H1 (cell line): ENCODE data around the gene ARID1B. TPM values are rescaled to one million over a fixed set of nuclear protein-coding genes. Genes with fewer than 3 reads are reported as not detected.

ENCODE experiments used
- CTCF ChIA-PET: fragments of 300-600 bp; sonication (Branson Sonifier 250); formaldehyde crosslinking; loops from one replicate; lab custom pipeline; 2021; ENCODE audit not compliant: partially characterized antibody; lab: Charles Lee
- POLR2A ChIA-PET: fragments of 300-600 bp; sonication (Branson Sonifier 250); formaldehyde crosslinking; loops from one replicate; lab custom pipeline; 2021; ENCODE audit warnings: inconsistent platforms; ENCODE audit not compliant: partially characterized antibody; lab: Charles Lee
- DNase-seq, 2 experiments: peaks; one replicate each; pipeline versions ENCODE4 v3.0.0 to v3.0.0-alpha.2; 2010 to 2022; ENCODE audit warnings: low spot score in 2 of 2, low read depth in 1 of 2, mixed read lengths in 1 of 2
- FAIRE-seq: peaks from 2 replicates; lab custom pipeline; 2011; peaks lifted over from hg19 to GRCh38; lab: Jason Lieb, UNC
- H2AFZ ChIP-seq: 2 replicates; pipeline ENCODE4 v1.8.1; 2012; ENCODE audit warnings: low read length, inconsistent platforms
- H2AK5ac ChIP-seq: 2 replicates; pipeline ENCODE4 v1.6.1; 2013; ENCODE audit warnings: low read depth, low read length
- H2BK120ac ChIP-seq: replicated peaks from 2 replicates; pipeline ENCODE3; 2013; ENCODE audit warnings: low read depth, low read length, inconsistent platforms
- H2BK12ac ChIP-seq: 2 replicates; pipeline ENCODE4 v1.6.1; 2013; ENCODE audit warnings: low read depth, low read length
- H2BK15ac ChIP-seq: 2 replicates; pipeline ENCODE4 v1.6.1; 2013; ENCODE audit warnings: low read length
- H2BK20ac ChIP-seq: 2 replicates; pipeline ENCODE4 v1.6.1; 2013; ENCODE audit warnings: low read length
- H2BK5ac ChIP-seq: 2 replicates; pipeline ENCODE4 v1.6.1; 2013; ENCODE audit warnings: low read depth, low read length
- H3K14ac ChIP-seq: 2 replicates; pipeline ENCODE4 v1.6.1; 2013; ENCODE audit warnings: inconsistent platforms; ENCODE audit not compliant: insufficient read length
- H3K18ac ChIP-seq: 2 replicates; pipeline ENCODE4 v1.6.1; 2013; ENCODE audit warnings: low read length; ENCODE audit errors: extremely low read depth
- H3K23ac ChIP-seq: 2 replicates; pipeline ENCODE4 v1.6.1; 2013; ENCODE audit warnings: inconsistent platforms; ENCODE audit not compliant: insufficient read length
- H3K23me2 ChIP-seq: 2 replicates; pipeline ENCODE4 v1.6.1; 2013; ENCODE audit warnings: low read depth, low read length
- H3K27ac ChIP-seq: 2 replicates; pipeline ENCODE4 v1.6.1; 2011; ENCODE audit warnings: low read depth, low read length, inconsistent platforms
- H3K27me3 ChIP-seq, 4 experiments: replicated peaks in 1 of 4; 1 replicate in 1 of 4; 2 replicates in 3 of 4; pipeline versions ENCODE4 v1.6.1 to v1.8.1; 2011 to 2013; ENCODE audit warnings: low read length in 3 of 4, mild to moderate bottlenecking in 3 of 4, inconsistent platforms in 2 of 4, mixed read lengths in 2 of 4, moderate library complexity in 1 of 4; ENCODE audit not compliant: control insufficient read depth in 3 of 4, insufficient read depth in 3 of 4; ENCODE audit errors: extremely low read depth in 1 of 4
- H3K36me3 ChIP-seq, 4 experiments: 2 replicates each; pipeline versions ENCODE4 v1.6.1 to v1.8.1; 2011 to 2013; ENCODE audit warnings: mild to moderate bottlenecking in 4 of 4, low read length in 3 of 4, moderate library complexity in 2 of 4, control low read depth in 1 of 4, inconsistent platforms in 1 of 4; ENCODE audit not compliant: insufficient read depth in 4 of 4, control insufficient read depth in 2 of 4
- H3K4ac ChIP-seq: replicated peaks from 2 replicates; pipeline ENCODE3; 2013; ENCODE audit warnings: low read length, low read depth, mixed read lengths, inconsistent platforms; ENCODE audit not compliant: insufficient read length
- H3K4me1 ChIP-seq, 4 experiments: replicated peaks in 1 of 4; 1 replicate in 1 of 4; 2 replicates in 3 of 4; pipeline versions ENCODE4 v1.6.1 to v1.8.1; 2011 to 2013; ENCODE audit warnings: low read length in 3 of 4, inconsistent platforms in 2 of 4, mixed read lengths in 1 of 4; ENCODE audit not compliant: insufficient read depth in 4 of 4, control insufficient read depth in 3 of 4
- H3K4me2 ChIP-seq, 2 experiments: 2 replicates each; pipeline versions ENCODE4 v1.6.1 to v1.8.1; 2011 to 2013; ENCODE audit warnings: low read depth in 2 of 2, low read length in 2 of 2, control low read depth in 1 of 2, inconsistent platforms in 1 of 2, mild to moderate bottlenecking in 1 of 2; ENCODE audit not compliant: insufficient read depth in 1 of 2
- H3K4me3 ChIP-seq, 4 experiments: fragments of 200-600, 300-600 bp in 1 of 4; sonication (generic), shearing (Covaris generic), sonication (Bioruptor Twin) in 1 of 4; 2 replicates each; pipeline versions ENCODE4 v1.5.1 to v1.8.1; 2011 to 2016; ENCODE audit warnings: low read length in 4 of 4, low read depth in 3 of 4, control low read depth in 2 of 4, inconsistent platforms in 2 of 4, mild to moderate bottlenecking in 2 of 4, mixed read lengths in 1 of 4, moderate library complexity in 1 of 4; ENCODE audit not compliant: insufficient read depth in 2 of 4; ENCODE audit errors: extremely low read depth in 1 of 4
- H3K56ac ChIP-seq: replicated peaks from 2 replicates; pipeline ENCODE3; 2013; ENCODE audit warnings: low read depth, mild to moderate bottlenecking, mixed read lengths, low read length, inconsistent platforms; ENCODE audit not compliant: insufficient read length
- H3K79me1 ChIP-seq: 2 replicates; pipeline ENCODE4 v1.6.1; 2013; ENCODE audit warnings: low read depth, low read length, control low read depth
- H3K79me2 ChIP-seq, 2 experiments: 2 replicates each; pipeline versions ENCODE4 v1.6.1 to v1.8.1; 2012 to 2013; ENCODE audit warnings: low read length in 2 of 2, mild to moderate bottlenecking in 2 of 2, inconsistent platforms in 1 of 2; ENCODE audit not compliant: insufficient read depth in 2 of 2, control insufficient read depth in 1 of 2
- H3K9ac ChIP-seq, 4 experiments: replicated peaks in 1 of 4; 1 replicate in 1 of 4; 2 replicates in 3 of 4; pipeline versions ENCODE4 v1.6.1 to v1.8.1; 2011 to 2013; ENCODE audit warnings: low read depth in 3 of 4, low read length in 3 of 4, control low read depth in 2 of 4, mild to moderate bottlenecking in 2 of 4, moderate library complexity in 2 of 4, inconsistent platforms in 1 of 4; ENCODE audit errors: extremely low read depth in 1 of 4
- H3K9me3 ChIP-seq, 2 experiments: 2 replicates each; pipeline versions ENCODE4 v1.6.1 to v1.8.1; 2012 to 2013; ENCODE audit warnings: mild to moderate bottlenecking in 2 of 2, moderate library complexity in 2 of 2, control low read depth in 1 of 2, inconsistent platforms in 1 of 2, low read depth in 1 of 2, low read length in 1 of 2, mixed read lengths in 1 of 2; ENCODE audit not compliant: insufficient read depth in 2 of 2
- H4K20me1 ChIP-seq, 2 experiments: replicated peaks in 1 of 2; 2 replicates each; pipeline versions ENCODE3 to v1.8.1; 2011 to 2013; ENCODE audit warnings: inconsistent platforms in 2 of 2, low read length in 2 of 2, mild to moderate bottlenecking in 1 of 2; ENCODE audit not compliant: insufficient read depth in 2 of 2, control insufficient read depth in 1 of 2
- H4K5ac ChIP-seq: 2 replicates; pipeline ENCODE4 v1.6.1; 2013; ENCODE audit warnings: low read length, low read depth, mixed read lengths, inconsistent platforms; ENCODE audit not compliant: insufficient read length
- H4K8ac ChIP-seq: 2 replicates; pipeline ENCODE4 v1.8.0; 2013; ENCODE audit warnings: mild to moderate bottlenecking, moderate library complexity, low read length, inconsistent platforms; ENCODE audit not compliant: insufficient read depth; ENCODE audit errors: extremely low read depth
- H4K91ac ChIP-seq: replicated peaks from 2 replicates; pipeline ENCODE3; 2013; ENCODE audit warnings: low read length, mixed read lengths, inconsistent platforms; ENCODE audit not compliant: insufficient read length
- ATF2 ChIP-seq: IDR thresholded peaks from 2 replicates; pipeline ENCODE4 v1.6.1; 2012; ENCODE audit warnings: low read length, inconsistent platforms
- CBX5 ChIP-seq: fragments of 300-800, 300-1000 bp; sonication (generic); IDR thresholded peaks from 2 replicates; pipeline ENCODE4 v1.7.1; 2016; ENCODE audit warnings: antibody characterized with exemption, low read length, low read depth
- CBX8 ChIP-seq: fragments of 300-800, 300-1000 bp; sonication (generic); IDR thresholded peaks from 2 replicates; pipeline ENCODE4 v1.7.1; 2016; ENCODE audit warnings: low read depth, low read length, borderline replicate concordance
- EP300 ChIP-seq, 2 experiments: IDR thresholded peaks; 1 replicate in 1 of 2; 2 replicates in 1 of 2; pipeline ENCODE4 v1.6.1; 2011 to 2012; ENCODE audit warnings: low read depth in 2 of 2, low read length in 2 of 2, mild to moderate bottlenecking in 2 of 2, borderline replicate concordance in 1 of 2, inconsistent platforms in 1 of 2, moderate library complexity in 1 of 2
- KDM1A ChIP-seq: fragments of 200-600, 300-600 bp; sonication (generic); IDR thresholded peaks from 2 replicates; pipeline ENCODE4 v1.7.1; 2016; ENCODE audit warnings: mild to moderate bottlenecking, low read length, borderline replicate concordance
- KDM5A ChIP-seq: fragments of 200-600 bp; IDR thresholded peaks from 2 replicates; pipeline ENCODE4 v1.7.1; 2012; ENCODE audit warnings: mild to moderate bottlenecking, low read length, inconsistent platforms, mixed read lengths
- POLR2A ChIP-seq, 2 experiments: IDR thresholded peaks; 1 replicate in 1 of 2; 2 replicates in 1 of 2; pipeline ENCODE4 v1.6.1; 2011; ENCODE audit warnings: low read depth in 2 of 2, low read length in 2 of 2, mild to moderate bottlenecking in 2 of 2; ENCODE audit errors: control extremely low read depth in 1 of 2
- RBBP5 ChIP-seq: IDR thresholded peaks from 2 replicates; pipeline ENCODE4 v1.7.1; 2012; ENCODE audit warnings: low read depth, mild to moderate bottlenecking, inconsistent platforms, low read length, moderate library complexity, borderline replicate concordance
- RFX5 ChIP-seq: IDR thresholded peaks from 2 replicates; pipeline ENCODE4 v1.6.1; 2011; ENCODE audit warnings: low read depth, low read length, improper control_type of control experiment, borderline replicate concordance
- ZNF274 ChIP-seq: IDR thresholded peaks from 2 replicates; pipeline ENCODE4 v1.7.0; 2012; ENCODE audit warnings: low read length, borderline replicate concordance; ENCODE audit errors: extremely low read depth
- WGBS, 2 experiments: shearing (Covaris generic) in 1 of 2; methylation state at CpG; one replicate each; pipeline versions ENCODE4 v1.1.6 to v1.1.7; 2013 to 2015; ENCODE audit warnings: low lambda C conversion rate in 2 of 2, mixed read lengths in 2 of 2, inconsistent platforms in 1 of 2, low coverage in 1 of 2, missing lambda C conversion rate in 1 of 2; ENCODE audit not compliant: insufficient replicate concordance in 2 of 2, insufficient coverage in 1 of 2, insufficient read length in 1 of 2; ENCODE audit errors: extremely low coverage in 1 of 2, missing lambda C conversion rate in 1 of 2; 5-methylcytosine and 5-hydroxymethylcytosine counted together
- polyA plus RNA-seq, 7 experiments: library from polyadenylated mRNA; depleted of rRNA in 3 of 7; stranded (reverse) in 5 of 7; unstranded in 2 of 7; fragments of >200 nt in 5 of 7; fragments of 200-250 nt in 2 of 7; gene quantifications; 1 replicate in 5 of 7; 2 replicates in 1 of 7; 4 replicates in 1 of 7; pipeline versions ENCODE4 v1.2.1 to v1.2.3, GENCODE V29; 2011 to 2013; ENCODE audit warnings: missing spikeins in 2 of 7, mixed read lengths in 2 of 7
- total RNA-seq: library from RNA; stranded (reverse); fragmentation: NEBNext Ultra II Directional; extraction: Animal tissue kit (Norgen Biotek cat#: 25700); gene quantifications from 2 replicates; pipeline ENCODE4 v1.2.1, GENCODE V29; 2021

Gene ARID1B
- total and polyA plus RNA-seq, 2 of the 8 experiments (the other 6 are each of a cell fraction or from before 2014, with no cell fraction given), result 24.3 to 70.3 TPM

GRCh38 chr6:156989159-156989806 lies 212.1 kb downstream of the ARID1B start:
- ChIA-PET CTCF (interaction anchor here (1.1 to 2.0 kb wide), 4 partner anchors 10 to 46 kb away, joined by 3 to 10 read pairs (median 5); no protein-coding TSS in a partner anchor), POLR2A (interaction anchor here (1.1 to 1.8 kb wide), 2 partner anchors 11 to 28 kb away, joined by 4 to 5 read pairs; no protein-coding TSS in a partner anchor)
- H3K18ac ChIP-seq, result no peak overlapping the region
- H2BK20ac ChIP-seq, result no peak overlapping the region
- peaks cover 2 to 3% of the 10 kb centered on the region in 2 experiments for H4K20me1 ChIP-seq
- 81% methylated on average over 8 of the region's 8 CpGs; no CpG with 5 or more reads in 1 of the 2 experiments for WGBS, 2 experiments
- H3K27me3 ChIP-seq, result no peaks in the 10 kb centered on the region
- no peak overlapping the region for H4K8ac ChIP-seq
- no peaks in the 10 kb centered on the region for H3K23me2 ChIP-seq
- H2BK5ac ChIP-seq, result no peak overlapping the region
- H3K79me1 ChIP-seq, result peaks cover 9% of the 10 kb centered on the region
- no peak for DNase-seq
- H3K4ac ChIP-seq, result no peak overlapping the region
- H2AFZ ChIP-seq, result no peak overlapping the region
- no peak overlapping the region for H3K14ac ChIP-seq
- H3K4me3 ChIP-seq, result no peak overlapping the region
- no peak overlapping the region for H2BK15ac ChIP-seq
- H3K4me1 ChIP-seq, result peaks cover 6 to 24% (median 13%) of the 10 kb centered on the region in 4 experiments; a peak in 5 of 7 replicates
- H3K23ac ChIP-seq, result no peak overlapping the region
- H3K56ac ChIP-seq, result no peak overlapping the region
- H3K36me3 ChIP-seq, result no peaks in the 10 kb centered on the region
- no peak overlapping the region for H4K91ac ChIP-seq
- H3K27ac ChIP-seq, result no peak overlapping the region
- H4K5ac ChIP-seq, result no peak overlapping the region
- H3K79me2 ChIP-seq, result peaks cover 3 to 95% of the 10 kb centered on the region in 2 experiments; a peak in 3 of 4 replicates
- H2BK120ac ChIP-seq, result no peak overlapping the region
- 0 out of 2 replicates have a peak overlapping the region, but pooled peaks have one; percentile 28 for H2AK5ac ChIP-seq
- H3K4me2 ChIP-seq, result no peak overlapping the region; a peak in 1 of 4 replicates
- FAIRE-seq, result no peak
- no peaks in the 10 kb centered on the region for H3K9me3 ChIP-seq
- H2BK12ac ChIP-seq, result no peak overlapping the region
- H3K9ac ChIP-seq, result no peak overlapping the region
- TF ChIP-seq ATF2 (no peak), CBX8 (no peak), RFX5 (no peak), EP300 (IDR thresholded peaks at IDR 0.05; ENCODE audit: borderline replicate concordance in 1 of 2, low read depth in 2 of 2, low read length in 2 of 2) (no peak), RBBP5 (no peak), CBX5 (no peak), POLR2A (IDR thresholded peaks at IDR 0.05; ENCODE audit: control extremely low read depth in 1 of 2, low read depth in 2 of 2, low read length in 2 of 2) (no peak), ZNF274 (no peak), KDM5A (no peak), KDM1A (no peak)
